Testis (tissue), 3 donors: ENCODE data around the gene PPFIA4. TPM values are rescaled to one million over a fixed set of nuclear protein-coding genes. Genes with fewer than 3 reads are reported as not detected.
A peak's percentile ranks its signal among the peaks of the same experiment; 100 is the strongest.
"Not testable (repeated sequence)": the region's sequence is repeated elsewhere in the genome, so short reads cannot be mapped to it uniquely, and the experiment has no call there.

Experiments used
- DNase-seq: peaks from one replicate; pipeline ENCODE4 v3.0.0-alpha.2; 2019
- H3K27ac ChIP-seq, 2 donors: fragments of 200-600 bp; sonication (generic); one replicate each; pipeline ENCODE4 v1.5.1; 2019
- H3K27me3 ChIP-seq: fragments of 200-600 bp; sonication (generic); one replicate; pipeline ENCODE4 v1.5.1; 2019
- H3K36me3 ChIP-seq: fragments of 200-600 bp; sonication (generic); one replicate; pipeline ENCODE4 v1.5.1; 2017; ENCODE audit warnings: low read depth; ENCODE audit errors: missing control alignments
- H3K4me1 ChIP-seq: fragments of 200-600 bp; sonication (generic); one replicate; pipeline ENCODE4 v1.5.1; 2019
- H3K4me3 ChIP-seq, 2 donors: fragments of 200-600 bp; sonication (generic); one replicate each; pipeline ENCODE4 v1.5.1; 2017 to 2019
- H3K9me3 ChIP-seq: fragments of 200-600 bp; sonication (generic); one replicate; pipeline ENCODE4 v1.5.1; 2017
- CTCF ChIP-seq, 3 experiments: fragments of 450-650 bp in 2 of 3; fragments of 200-600 bp in 1 of 3; sonication (generic) in 1 of 3; IDR thresholded peaks; one replicate each; pipeline ENCODE4 v1.5.1; 2016 to 2019; ENCODE audit warnings: antibody characterized with exemption in 3 of 3, mild to moderate bottlenecking in 2 of 3, moderate library complexity in 1 of 3
- POLR2A ChIP-seq: fragments of 450-650 bp; IDR thresholded peaks from one replicate; pipeline ENCODE4 v1.6.1; 2017; ENCODE audit warnings: antibody characterized with exemption, mild to moderate bottlenecking, moderate library complexity
- WGBS, 2 donors: methylation state at CpG; one replicate each; pipeline ENCODE4 v1.1.5; 2018; 5-methylcytosine and 5-hydroxymethylcytosine counted together
- intact Hi-C: fragments of 100-400 bp; cut with DNase I; formaldehyde crosslinking; loops from one replicate; pipeline ENCODE4 v1.15.1; 2023; ENCODE audit warnings: low total_unique reads
- polyA plus RNA-seq: library from polyadenylated mRNA; stranded (reverse); fragments of 350-450 nt; fragmentation: Illumina TruSeq; extraction: RNeasy Lipid Tissue Mini Kit (QIAGEN cat#74804); gene quantifications from one replicate; pipeline ENCODE4 v1.2.3, GENCODE V29; 2014; ENCODE audit warnings: low read depth, low replicate concordance; ENCODE audit not compliant: insufficient read depth
- total RNA-seq, 2 donors: library from RNA; depleted of rRNA; stranded (reverse); fragments of >200 nt; gene quantifications; one replicate each; pipeline ENCODE4 v1.2.3, GENCODE V29; 2016

Gene PPFIA4
- total and polyA plus RNA-seq, 3 donors from 2014 or later = 6.6 to 33.1 (median 27.2) TPM

DNA sequence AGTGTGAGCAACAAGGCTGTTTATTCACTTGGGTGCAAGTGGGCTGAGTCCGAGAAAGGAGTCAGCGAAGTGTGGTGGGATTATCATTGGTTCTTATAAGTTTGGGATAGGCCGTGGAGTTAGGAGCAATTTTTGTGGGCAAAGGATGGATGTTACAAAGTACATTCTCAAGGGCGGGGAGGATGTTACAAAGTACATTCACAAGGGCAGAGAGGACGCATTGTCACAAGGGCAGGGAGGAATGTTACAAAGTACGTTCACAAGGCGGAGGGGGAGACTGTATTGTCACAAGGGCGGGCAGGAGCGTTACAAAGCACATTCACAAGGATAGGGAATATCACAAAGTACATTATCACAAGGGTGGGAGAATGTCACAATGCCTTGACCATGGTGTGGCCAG, 24.3 kb upstream of the PPFIA4 start:
- intact Hi-C loops = no loop called here

DNA sequence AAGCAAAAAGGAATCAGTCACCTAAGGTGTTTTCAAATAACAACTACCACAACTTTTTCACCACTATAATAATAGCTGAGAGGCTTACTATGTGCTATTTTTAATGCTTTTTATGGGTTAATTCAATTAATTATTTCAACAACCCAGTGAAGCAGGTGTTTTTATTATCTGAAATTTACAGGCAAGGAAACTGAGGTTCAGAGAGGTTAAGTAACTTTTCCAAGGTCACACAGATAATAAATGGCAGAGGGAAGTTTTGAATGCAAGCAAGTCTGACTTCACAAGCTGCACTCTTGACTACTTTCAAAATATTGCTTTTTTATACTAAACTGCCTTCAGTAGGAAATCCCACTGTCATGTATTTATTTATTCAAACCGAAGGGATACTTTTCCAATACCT, 23.3 kb upstream of the PPFIA4 start:
- intact Hi-C loops = no loop called here
- TF ChIP-seq CTCF (IDR thresholded peaks at IDR 0.05) (no peak), POLR2A (no peak)
- no peaks in the 10 kb centered on the region for H3K27me3 ChIP-seq
- no peak for DNase-seq
- H3K36me3 ChIP-seq = no peaks in the 10 kb centered on the region
- H3K27ac ChIP-seq = peak overlapping the region; percentile 71 to 76
- no peak overlapping the region for H3K4me3 ChIP-seq
- WGBS, 2 donors = 76 to 92% methylated on average over 1 of the region's 1 CpG
- peaks cover 30% of the 10 kb centered on the region for H3K4me1 ChIP-seq
- no peaks in the 10 kb centered on the region for H3K9me3 ChIP-seq

More for the DNA sequence above, 24.3 kb upstream of the PPFIA4 start:
- TF ChIP-seq POLR2A (no peak), CTCF (IDR thresholded peaks at IDR 0.05) (no peak)
- Histone ChIP-seq H3K27ac (peak overlapping the region; percentile 71 to 76), H3K4me3 (no peak overlapping the region), H3K27me3 (no peaks in the 10 kb centered on the region), H3K4me1 (peaks cover 30% of the 10 kb centered on the region), H3K9me3 (no peaks in the 10 kb centered on the region), H3K36me3 (no peaks in the 10 kb centered on the region)
- WGBS, 2 donors = 53 to 60% methylated on average over 9 of the region's 9 CpGs
- DNase-seq = peak; percentile 94

DNA sequence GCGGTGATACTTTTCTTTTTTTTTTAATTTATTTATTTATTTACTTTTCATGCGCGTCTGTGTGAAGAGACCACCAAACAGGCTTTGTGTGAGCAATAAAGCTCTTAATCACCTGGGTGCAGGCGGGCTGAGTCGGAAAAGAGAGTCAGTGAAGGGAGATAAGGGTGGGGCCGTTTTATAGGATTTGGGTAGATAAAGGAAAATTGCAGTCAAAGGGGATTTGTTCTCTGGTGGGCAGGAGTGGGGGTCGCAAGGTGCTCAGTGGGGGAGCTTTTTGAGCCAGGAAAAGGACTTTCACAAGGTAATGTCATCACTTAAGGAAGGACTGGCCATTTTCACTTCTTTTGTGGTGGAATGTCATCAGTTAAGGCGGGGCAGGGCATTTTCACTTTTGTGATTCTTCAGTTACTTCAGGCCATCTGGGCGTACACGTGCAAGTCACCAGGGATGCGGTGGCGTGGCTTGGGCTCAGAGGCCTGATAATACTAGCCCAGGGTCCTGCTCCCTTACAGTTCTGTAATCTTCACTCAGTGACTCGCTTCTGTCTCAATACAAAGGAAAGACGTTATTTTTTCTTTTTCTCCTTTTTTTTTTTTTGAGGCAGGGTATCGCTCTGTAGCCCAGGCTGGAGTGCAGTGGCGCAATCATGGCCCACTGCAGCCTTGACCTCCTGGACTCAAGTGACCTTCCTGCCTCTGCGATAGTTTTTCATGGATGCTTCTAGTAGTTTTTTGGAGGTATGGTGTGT, 20.7 kb upstream of the PPFIA4 start:
- H3K4me3 ChIP-seq, H3K36me3 ChIP-seq, H3K27me3 ChIP-seq, H3K9me3 ChIP-seq, intact Hi-C loops: not testable (repeated sequence)
- Histone ChIP-seq H3K27ac (peak overlapping the region; percentile 51 to 95), H3K4me1 (peaks cover 40% of the 10 kb centered on the region)
- 46 to 50% methylated on average over 15 to 17 of the region's 17 CpGs for WGBS, 2 donors
- DNase-seq = peak; percentile 64

- DNase-seq = peak; percentile 98
- Histone ChIP-seq H3K4me3 (peak within 1 kb of the TSS; percentile 83 to 97), H3K4me1 (peaks cover 39% of the 10 kb centered on the region), H3K27ac (peak within 1 kb of the TSS; percentile 76 to 95), H3K27me3 (no peaks in the 10 kb centered on the region), H3K36me3 (no peaks in the 10 kb centered on the region), H3K9me3 (no peaks in the 10 kb centered on the region)
- whole genome bisulfite sequencing, 2 donors = 0% methylated on average over 34 to 74 of the region's 78 CpGs
- intact Hi-C loops = no loop called here
- TF ChIP-seq CTCF (IDR thresholded peaks at IDR 0.05) (no peak), POLR2A (peak; percentile 90)
Observed at GRCh38 chr1:203006948-203007871, 19.1 kb upstream of the PPFIA4 start, which contains the start of gene TMEM183A. Gene TMEM183A (plus strand): TSS chr1:203007374. CDS start chr1:203007466, 92 bp downstream.

- intact Hi-C loops = no loop called here
- Histone ChIP-seq H3K36me3 (no peaks in the 10 kb centered on the region), H3K27me3 (no peaks in the 10 kb centered on the region), H3K9me3 (no peaks in the 10 kb centered on the region), H3K27ac (no peak overlapping the region), H3K4me1 (peaks cover 28% of the 10 kb centered on the region), H3K4me3 (no peak overlapping the region)
- no peak for TF ChIP-seq POLR2A
- TF ChIP-seq CTCF (IDR thresholded peaks at IDR 0.05) = no peak
- WGBS, 2 donors = 80 to 87% methylated on average over 3 of the region's 3 CpGs
- no peak for DNase-seq
Observed at GRCh38 chr1:203009185-203009584, 17.1 kb upstream of the PPFIA4 start.
